HEK293 (cell line): ENCODE measurements around the gene AP5S1.
A peak's percentile ranks its signal among the peaks of the same experiment; 100 is the strongest.

ENCODE experiments used
- BCL11B ChIP-seq: fragments of 450-650 bp; formaldehyde crosslinking; IDR thresholded peaks from 2 replicates; pipeline ENCODE4 v1.5.1; 2016; ENCODE audit warnings: low read depth, missing biosample characterization, missing genetic modification characterization
- PRDM4 ChIP-seq: fragments of 450-650 bp; formaldehyde crosslinking; IDR thresholded peaks from 2 replicates; pipeline ENCODE4 v1.5.1; 2017; ENCODE audit warnings: missing biosample characterization, missing genetic modification characterization
- REPIN1 ChIP-seq: fragments of 450-650 bp; formaldehyde crosslinking; IDR thresholded peaks from 2 replicates; pipeline ENCODE4 v1.5.1; 2017; ENCODE audit warnings: missing biosample characterization, missing genetic modification characterization, low read depth
- ZBTB10 ChIP-seq: fragments of 450-650 bp; formaldehyde crosslinking; IDR thresholded peaks from 2 replicates; pipeline ENCODE4 v1.5.1; 2016; ENCODE audit warnings: missing biosample characterization, missing genetic modification characterization
- ZNF133 ChIP-seq: fragments of 450-650 bp; formaldehyde crosslinking; IDR thresholded peaks from 2 replicates; pipeline ENCODE4 v1.5.1; 2016; ENCODE audit warnings: missing biosample characterization, missing genetic modification characterization
- ZNF155 ChIP-seq: fragments of 450-650 bp; formaldehyde crosslinking; IDR thresholded peaks from 2 replicates; pipeline ENCODE4 v1.5.1; 2016; ENCODE audit warnings: missing biosample characterization, missing genetic modification characterization
- ZNF221 ChIP-seq: fragments of 450-650 bp; formaldehyde crosslinking; IDR thresholded peaks from 2 replicates; pipeline ENCODE4 v1.5.1; 2017; ENCODE audit warnings: missing biosample characterization, missing genetic modification characterization, borderline replicate concordance
- ZNF223 ChIP-seq: fragments of 450-650 bp; formaldehyde crosslinking; IDR thresholded peaks from 2 replicates; pipeline ENCODE4 v1.5.1; 2016; ENCODE audit warnings: missing biosample characterization, missing genetic modification characterization
- ZNF404 ChIP-seq: fragments of 450-650 bp; formaldehyde crosslinking; IDR thresholded peaks from 2 replicates; pipeline ENCODE4 v1.5.1; 2017; ENCODE audit warnings: missing biosample characterization, missing genetic modification characterization
- ZNF501 ChIP-seq: fragments of 450-650 bp; formaldehyde crosslinking; IDR thresholded peaks from 2 replicates; pipeline ENCODE4 v1.5.1; 2016; ENCODE audit warnings: missing biosample characterization, missing genetic modification characterization
- ZNF518A ChIP-seq: fragments of 450-650 bp; formaldehyde crosslinking; conservative IDR thresholded peaks from 2 replicates; pipeline ENCODE4 v1.5.1; 2016; ENCODE audit warnings: low read depth, missing biosample characterization, missing genetic modification characterization
- ZNF549 ChIP-seq: fragments of 450-650 bp; IDR thresholded peaks from 2 replicates; pipeline ENCODE4 v1.5.1; 2018; ENCODE audit warnings: missing biosample characterization, missing genetic modification characterization, mild to moderate bottlenecking, inconsistent platforms, moderate library complexity
- ZNF596 ChIP-seq: fragments of 450-650 bp; IDR thresholded peaks from 2 replicates; pipeline ENCODE4 v1.5.0; 2018; ENCODE audit warnings: missing biosample characterization, mild to moderate bottlenecking, missing genetic modification characterization, moderate library complexity
- ZNF664 ChIP-seq: fragments of 450-650 bp; formaldehyde crosslinking; IDR thresholded peaks from 2 replicates; pipeline ENCODE4 v1.5.1; 2016; ENCODE audit warnings: missing biosample characterization, missing genetic modification characterization
- ZNF768 ChIP-seq: fragments of 450-650 bp; formaldehyde crosslinking; IDR thresholded peaks from 2 replicates; pipeline ENCODE4 v1.5.1; 2018; ENCODE audit warnings: missing biosample characterization, mild to moderate bottlenecking, missing genetic modification characterization
- ZNF792 ChIP-seq: fragments of 450-650 bp; formaldehyde crosslinking; IDR thresholded peaks from 2 replicates; pipeline ENCODE4 v1.5.1; 2016; ENCODE audit warnings: missing biosample characterization, missing genetic modification characterization
- TF ChIP-seq, protein P1 (sequence below): fragments of 450-650 bp; formaldehyde crosslinking; IDR thresholded peaks from 2 replicates; pipeline ENCODE4 v1.5.1; 2016; ENCODE audit warnings: missing biosample characterization, missing genetic modification characterization
- TF ChIP-seq, protein P2 (sequence below): fragments of 450-650 bp; IDR thresholded peaks from 2 replicates; pipeline ENCODE4 v1.5.1; 2018; ENCODE audit warnings: missing biosample characterization, missing genetic modification characterization
- TF ChIP-seq, protein P3 (sequence below): fragments of 450-650 bp; formaldehyde crosslinking; IDR thresholded peaks from 2 replicates; pipeline ENCODE4 v1.5.1; 2016; ENCODE audit warnings: missing biosample characterization, missing genetic modification characterization, borderline replicate concordance

The AP5S1 gene

GRCh38 chr20:3820048-3820900, at the start of gene AP5S1 (continued):
- TF ChIP-seq ZNF596 (tag by site-specific recombination) (no peak), ZNF549 (tag by site-specific recombination) (no peak), ZNF133 (tag by site-specific recombination) (no peak), ZNF768 (no peak), PRDM4 (tag by site-specific recombination) (no peak), ZNF518A (no peak), REPIN1 (tag by site-specific recombination) (peak; percentile 88; the same call in 1 of the 2 replicates), ZNF404 (tag by site-specific recombination) (no peak), ZNF155 (tag by site-specific recombination) (no peak), ZNF221 (tag by site-specific recombination) (no peak), ZNF501 (0 out of 2 replicates have a peak, but pooled peaks have one; percentile 44), ZBTB10 (peak; percentile 68), BCL11B (peak; percentile 78), ZNF664 (peak; percentile 48; the same call in 1 of the 2 replicates), ZNF792 (no peak), ZNF223 (tag by site-specific recombination) (no peak)
- TF ChIP-seq, protein P1, sequence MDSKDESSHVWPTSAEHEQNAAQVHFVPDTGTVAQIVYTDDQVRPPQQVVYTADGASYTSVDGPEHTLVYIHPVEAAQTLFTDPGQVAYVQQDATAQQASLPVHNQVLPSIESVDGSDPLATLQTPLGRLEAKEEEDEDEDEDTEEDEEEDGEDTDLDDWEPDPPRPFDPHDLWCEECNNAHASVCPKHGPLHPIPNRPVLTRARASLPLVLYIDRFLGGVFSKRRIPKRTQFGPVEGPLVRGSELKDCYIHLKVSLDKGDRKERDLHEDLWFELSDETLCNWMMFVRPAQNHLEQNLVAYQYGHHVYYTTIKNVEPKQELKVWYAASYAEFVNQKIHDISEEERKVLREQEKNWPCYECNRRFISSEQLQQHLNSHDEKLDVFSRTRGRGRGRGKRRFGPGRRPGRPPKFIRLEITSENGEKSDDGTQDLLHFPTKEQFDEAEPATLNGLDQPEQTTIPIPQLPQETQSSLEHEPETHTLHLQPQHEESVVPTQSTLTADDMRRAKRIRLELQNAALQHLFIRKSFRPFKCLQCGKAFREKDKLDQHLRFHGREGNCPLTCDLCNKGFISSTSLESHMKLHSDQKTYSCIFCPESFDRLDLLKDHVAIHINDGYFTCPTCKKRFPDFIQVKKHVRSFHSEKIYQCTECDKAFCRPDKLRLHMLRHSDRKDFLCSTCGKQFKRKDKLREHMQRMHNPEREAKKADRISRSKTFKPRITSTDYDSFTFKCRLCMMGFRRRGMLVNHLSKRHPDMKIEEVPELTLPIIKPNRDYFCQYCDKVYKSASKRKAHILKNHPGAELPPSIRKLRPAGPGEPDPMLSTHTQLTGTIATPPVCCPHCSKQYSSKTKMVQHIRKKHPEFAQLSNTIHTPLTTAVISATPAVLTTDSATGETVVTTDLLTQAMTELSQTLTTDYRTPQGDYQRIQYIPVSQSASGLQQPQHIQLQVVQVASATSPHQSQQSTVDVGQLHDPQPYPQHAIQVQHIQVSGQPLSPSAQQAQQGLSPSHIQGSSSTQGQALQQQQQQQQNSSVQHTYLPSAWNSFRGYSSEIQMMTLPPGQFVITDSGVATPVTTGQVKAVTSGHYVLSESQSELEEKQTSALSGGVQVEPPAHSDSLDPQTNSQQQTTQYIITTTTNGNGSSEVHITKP (tag by site-specific recombination) = peak; percentile 94
- TF ChIP-seq, protein P2, sequence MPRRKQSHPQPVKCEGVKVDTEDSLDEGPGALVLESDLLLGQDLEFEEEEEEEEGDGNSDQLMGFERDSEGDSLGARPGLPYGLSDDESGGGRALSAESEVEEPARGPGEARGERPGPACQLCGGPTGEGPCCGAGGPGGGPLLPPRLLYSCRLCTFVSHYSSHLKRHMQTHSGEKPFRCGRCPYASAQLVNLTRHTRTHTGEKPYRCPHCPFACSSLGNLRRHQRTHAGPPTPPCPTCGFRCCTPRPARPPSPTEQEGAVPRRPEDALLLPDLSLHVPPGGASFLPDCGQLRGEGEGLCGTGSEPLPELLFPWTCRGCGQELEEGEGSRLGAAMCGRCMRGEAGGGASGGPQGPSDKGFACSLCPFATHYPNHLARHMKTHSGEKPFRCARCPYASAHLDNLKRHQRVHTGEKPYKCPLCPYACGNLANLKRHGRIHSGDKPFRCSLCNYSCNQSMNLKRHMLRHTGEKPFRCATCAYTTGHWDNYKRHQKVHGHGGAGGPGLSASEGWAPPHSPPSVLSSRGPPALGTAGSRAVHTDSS (tag by site-specific recombination) = no peak
- TF ChIP-seq, protein P3, sequence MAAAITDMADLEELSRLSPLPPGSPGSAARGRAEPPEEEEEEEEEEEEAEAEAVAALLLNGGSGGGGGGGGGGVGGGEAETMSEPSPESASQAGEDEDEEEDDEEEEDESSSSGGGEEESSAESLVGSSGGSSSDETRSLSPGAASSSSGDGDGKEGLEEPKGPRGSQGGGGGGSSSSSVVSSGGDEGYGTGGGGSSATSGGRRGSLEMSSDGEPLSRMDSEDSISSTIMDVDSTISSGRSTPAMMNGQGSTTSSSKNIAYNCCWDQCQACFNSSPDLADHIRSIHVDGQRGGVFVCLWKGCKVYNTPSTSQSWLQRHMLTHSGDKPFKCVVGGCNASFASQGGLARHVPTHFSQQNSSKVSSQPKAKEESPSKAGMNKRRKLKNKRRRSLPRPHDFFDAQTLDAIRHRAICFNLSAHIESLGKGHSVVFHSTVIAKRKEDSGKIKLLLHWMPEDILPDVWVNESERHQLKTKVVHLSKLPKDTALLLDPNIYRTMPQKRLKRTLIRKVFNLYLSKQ (tag by site-specific recombination) = no peak
